Ovary (tissue), 3 donors: ENCODE results near the gene STAT1.

Experiments used
- EP300 ChIP-seq: sonication (generic); formaldehyde crosslinking; IDR thresholded peaks from one replicate; pipeline ENCODE4 v1.6.1; 2017; ENCODE audit warnings: antibody characterized with exemption
- POLR2A ChIP-seq: fragments of 450-650 bp; IDR thresholded peaks from one replicate; pipeline ENCODE4 v1.6.1; 2017; ENCODE audit warnings: antibody characterized with exemption, mild to moderate bottlenecking, moderate library complexity
- TF ChIP-seq, protein P1 (sequence below), 3 donors: fragments of 450-650 bp in 2 of 3; fragments of 200-600 bp in 1 of 3; IDR thresholded peaks; one replicate each; pipeline versions ENCODE4 v1.5.1 to v1.8.0; 2016 to 2022; ENCODE audit warnings: antibody characterized with exemption in 3 of 3, mild to moderate bottlenecking in 1 of 3
- donor health status: DM: no; HTN: no; CAD: no.

DNA sequence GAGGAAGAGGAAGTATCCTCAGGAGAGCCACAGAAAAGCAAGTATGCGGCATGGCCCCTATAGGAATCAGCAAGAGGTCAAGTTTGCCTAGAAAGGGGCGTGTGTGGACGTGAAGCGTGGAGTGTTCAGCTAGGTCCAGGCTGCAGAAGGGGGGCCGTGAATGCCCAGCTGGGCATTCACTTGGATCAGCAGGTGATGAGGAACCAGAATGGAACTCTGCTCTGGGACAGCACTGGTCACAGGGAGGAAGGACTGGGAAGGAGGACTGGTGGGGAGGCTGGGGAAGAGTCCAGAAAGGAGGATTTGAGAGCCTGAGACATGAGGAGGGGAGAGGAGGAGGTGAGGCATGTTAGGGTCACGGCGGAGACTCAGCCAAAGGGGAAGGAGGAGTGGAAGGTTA is 19.8 kb downstream of the STAT1 start:
- TF ChIP-seq, protein P1, sequence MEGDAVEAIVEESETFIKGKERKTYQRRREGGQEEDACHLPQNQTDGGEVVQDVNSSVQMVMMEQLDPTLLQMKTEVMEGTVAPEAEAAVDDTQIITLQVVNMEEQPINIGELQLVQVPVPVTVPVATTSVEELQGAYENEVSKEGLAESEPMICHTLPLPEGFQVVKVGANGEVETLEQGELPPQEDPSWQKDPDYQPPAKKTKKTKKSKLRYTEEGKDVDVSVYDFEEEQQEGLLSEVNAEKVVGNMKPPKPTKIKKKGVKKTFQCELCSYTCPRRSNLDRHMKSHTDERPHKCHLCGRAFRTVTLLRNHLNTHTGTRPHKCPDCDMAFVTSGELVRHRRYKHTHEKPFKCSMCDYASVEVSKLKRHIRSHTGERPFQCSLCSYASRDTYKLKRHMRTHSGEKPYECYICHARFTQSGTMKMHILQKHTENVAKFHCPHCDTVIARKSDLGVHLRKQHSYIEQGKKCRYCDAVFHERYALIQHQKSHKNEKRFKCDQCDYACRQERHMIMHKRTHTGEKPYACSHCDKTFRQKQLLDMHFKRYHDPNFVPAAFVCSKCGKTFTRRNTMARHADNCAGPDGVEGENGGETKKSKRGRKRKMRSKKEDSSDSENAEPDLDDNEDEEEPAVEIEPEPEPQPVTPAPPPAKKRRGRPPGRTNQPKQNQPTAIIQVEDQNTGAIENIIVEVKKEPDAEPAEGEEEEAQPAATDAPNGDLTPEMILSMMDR (IDR thresholded peaks at IDR 0.05): no peak
- no peak for TF ChIP-seq POLR2A
- TF ChIP-seq EP300: no peak
